ENCODE measurements around the gene STRADA. TPM values are rescaled to one million over a fixed set of nuclear protein-coding genes. Genes with fewer than 3 reads are reported as not detected.

Gene STRADA
- total RNA-seq, 1 experiment from 2014 or later = 56.3 TPM

- intact Hi-C loops (cut with micrococcal nuclease; ENCODE audit: unreplicated experiment) = no loop called here
- BruUV-seq (replicated peaks) = no TSS peak
- Histone ChIP-seq H3K4me3 (ENCODE audit: low read depth, low read length, poor library complexity, severe bottlenecking) (no peak overlapping the region), H3K9me3 (ENCODE audit: low read depth, low read length, poor library complexity, severe bottlenecking) (no peaks in the 10 kb centered on the region), H3K36me3 (ENCODE audit: insufficient read depth, low read length, poor library complexity, severe bottlenecking) (no peaks in the 10 kb centered on the region), H3K27me3 (replicated peaks; ENCODE audit: insufficient read depth, low read depth, low read length, poor library complexity) (no peaks in the 10 kb centered on the region), H3K27ac (ENCODE audit: low read depth, low read length, poor library complexity, severe bottlenecking) (no peak overlapping the region), H3K4me1 (ENCODE audit: insufficient read depth, low read length, poor library complexity, severe bottlenecking) (peaks cover 31% of the 10 kb centered on the region)
- TF ChIP-seq CTCF (conservative IDR thresholded peaks at IDR 0.05; ENCODE audit: low read depth, low read length) (no peak), EZH2 (IDR thresholded peaks at IDR 0.05; ENCODE audit: borderline replicate concordance, low read depth, low read length, poor library complexity, severe bottlenecking) (no peak)
- POLR2A ChIA-PET (ENCODE audit: low non-redundant PET) = no interaction called here
- no peak for DNase-seq (ENCODE audit: low spot score)
- CTCF ChIA-PET = no interaction called here
Measured at GRCh38 chr17:63680700-63681099, 60.9 kb downstream of the STRADA start.

- Histone ChIP-seq H3K36me3 (ENCODE audit: insufficient read depth, low read length, poor library complexity, severe bottlenecking) (no peaks in the 10 kb centered on the region), H3K27ac (ENCODE audit: low read depth, low read length, poor library complexity, severe bottlenecking) (no peak overlapping the region), H3K4me1 (ENCODE audit: insufficient read depth, low read length, poor library complexity, severe bottlenecking) (peaks cover 36% of the 10 kb centered on the region), H3K27me3 (replicated peaks; ENCODE audit: insufficient read depth, low read depth, low read length, poor library complexity) (no peaks in the 10 kb centered on the region), H3K9me3 (ENCODE audit: low read depth, low read length, poor library complexity, severe bottlenecking) (no peaks in the 10 kb centered on the region), H3K4me3 (ENCODE audit: low read depth, low read length, poor library complexity, severe bottlenecking) (no peak overlapping the region)
- POLR2A ChIA-PET (ENCODE audit: low non-redundant PET) = no interaction called here
- TF ChIP-seq EZH2 (IDR thresholded peaks at IDR 0.05; ENCODE audit: borderline replicate concordance, low read depth, low read length, poor library complexity, severe bottlenecking) (no peak), CTCF (conservative IDR thresholded peaks at IDR 0.05; ENCODE audit: low read depth, low read length) (peak; percentile 24; the same call in 1 of the 2 replicates)
- no peak for DNase-seq (ENCODE audit: low spot score)
- intact Hi-C loops (cut with micrococcal nuclease; ENCODE audit: unreplicated experiment) = loop anchor here (5.0 kb wide), 1 partner anchor 57 kb away; the partner anchor contains the start of gene MAP3K3
- no TSS peak for BruUV-seq (replicated peaks)
- CTCF ChIA-PET = no interaction called here
Measured at GRCh38 chr17:63679214-63679613, 62.4 kb downstream of the STRADA start.

- peak; percentile 82 for DNase-seq (ENCODE audit: low spot score)
- ChIA-PET CTCF (interaction anchor here (1.0 kb wide), 1 partner anchor 22 kb away, joined by 3 read pairs; no protein-coding TSS in a partner anchor), POLR2A (ENCODE audit: low non-redundant PET) (interaction anchor here (0.5 to 0.8 kb wide), 3 partner anchors 63 to 1220 kb away, joined by 3 to 4 read pairs (median 3); no protein-coding TSS in a partner anchor)
- Histone ChIP-seq H3K27ac (ENCODE audit: low read depth, low read length, poor library complexity, severe bottlenecking) (peak overlapping the region; percentile 78), H3K4me3 (ENCODE audit: low read depth, low read length, poor library complexity, severe bottlenecking) (no peak overlapping the region), H3K36me3 (ENCODE audit: insufficient read depth, low read length, poor library complexity, severe bottlenecking) (no peaks in the 10 kb centered on the region), H3K9me3 (ENCODE audit: low read depth, low read length, poor library complexity, severe bottlenecking) (no peaks in the 10 kb centered on the region), H3K27me3 (replicated peaks; ENCODE audit: insufficient read depth, low read depth, low read length, poor library complexity) (no peaks in the 10 kb centered on the region), H3K4me1 (ENCODE audit: insufficient read depth, low read length, poor library complexity, severe bottlenecking) (peaks cover 36% of the 10 kb centered on the region)
- no TSS peak for BruUV-seq (replicated peaks)
- intact Hi-C loops (cut with micrococcal nuclease; ENCODE audit: unreplicated experiment) = loop anchor here (5.0 kb wide), 1 partner anchor 54 kb away; the partner anchor contains the start of gene MAP3K3
- TF ChIP-seq EZH2 (IDR thresholded peaks at IDR 0.05; ENCODE audit: borderline replicate concordance, low read depth, low read length, poor library complexity, severe bottlenecking) (no peak), CTCF (conservative IDR thresholded peaks at IDR 0.05; ENCODE audit: low read depth, low read length) (no peak)
Measured at GRCh38 chr17:63676584-63676983, 65.0 kb downstream of the STRADA start.
